ENCODE results near the gene FCHO2.
"Not testable (repeated sequence)": the region's sequence is repeated elsewhere in the genome, so short reads cannot be mapped to it uniquely, and the experiment has no call there.

DNA sequence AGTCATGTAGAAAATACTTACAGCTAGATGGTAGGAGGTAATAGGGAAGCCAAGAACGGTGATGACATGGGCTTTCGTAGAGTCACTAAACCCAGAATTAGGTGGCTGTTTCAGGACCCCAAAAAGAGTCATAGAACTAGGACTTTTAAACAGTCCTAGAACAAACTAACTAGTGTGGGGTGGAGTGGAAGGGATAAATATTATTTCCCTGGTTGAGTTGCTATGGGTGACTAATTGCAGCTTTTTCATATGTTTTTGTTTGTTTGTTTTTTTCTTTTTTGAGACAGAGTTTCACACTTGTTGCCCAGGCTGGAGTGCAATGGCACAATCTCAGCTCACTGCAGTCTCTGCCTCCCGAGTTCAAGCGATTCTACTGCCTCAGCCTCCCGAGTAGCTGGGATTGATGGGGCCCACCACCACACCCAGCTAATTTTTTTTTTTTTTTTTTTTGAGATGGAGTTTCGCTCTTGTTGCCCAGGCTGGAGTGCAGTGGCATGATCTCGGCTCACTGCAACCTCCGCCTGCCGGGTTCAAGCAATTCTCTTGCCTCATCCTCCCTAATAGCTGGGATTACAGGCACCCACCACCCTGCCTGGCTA, 69.2 kb downstream of the FCHO2 start:
- not testable (repeated sequence) for TF ChIP-seq ETV6, HMGA2 (CRISPR knock-in tag; IDR thresholded peaks at IDR 0.05)
- TF ChIP-seq, protein P1, sequence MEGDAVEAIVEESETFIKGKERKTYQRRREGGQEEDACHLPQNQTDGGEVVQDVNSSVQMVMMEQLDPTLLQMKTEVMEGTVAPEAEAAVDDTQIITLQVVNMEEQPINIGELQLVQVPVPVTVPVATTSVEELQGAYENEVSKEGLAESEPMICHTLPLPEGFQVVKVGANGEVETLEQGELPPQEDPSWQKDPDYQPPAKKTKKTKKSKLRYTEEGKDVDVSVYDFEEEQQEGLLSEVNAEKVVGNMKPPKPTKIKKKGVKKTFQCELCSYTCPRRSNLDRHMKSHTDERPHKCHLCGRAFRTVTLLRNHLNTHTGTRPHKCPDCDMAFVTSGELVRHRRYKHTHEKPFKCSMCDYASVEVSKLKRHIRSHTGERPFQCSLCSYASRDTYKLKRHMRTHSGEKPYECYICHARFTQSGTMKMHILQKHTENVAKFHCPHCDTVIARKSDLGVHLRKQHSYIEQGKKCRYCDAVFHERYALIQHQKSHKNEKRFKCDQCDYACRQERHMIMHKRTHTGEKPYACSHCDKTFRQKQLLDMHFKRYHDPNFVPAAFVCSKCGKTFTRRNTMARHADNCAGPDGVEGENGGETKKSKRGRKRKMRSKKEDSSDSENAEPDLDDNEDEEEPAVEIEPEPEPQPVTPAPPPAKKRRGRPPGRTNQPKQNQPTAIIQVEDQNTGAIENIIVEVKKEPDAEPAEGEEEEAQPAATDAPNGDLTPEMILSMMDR (IDR thresholded peaks at IDR 0.05): not testable (repeated sequence)
